Upper lobe of left lung (tissue), 4 donors: ENCODE data around the gene KPNA6.

Source experiments
- POLR2A ChIP-seq, 4 donors: fragments of 450-650 bp; IDR thresholded peaks; one replicate each; pipeline ENCODE4 v1.5.1; 2016 to 2017; ENCODE audit warnings: antibody characterized with exemption in 4 of 4, mild to moderate bottlenecking in 2 of 4
- POLR2AphosphoS5 ChIP-seq, 2 donors: sonication (generic); formaldehyde crosslinking; IDR thresholded peaks; one replicate each; pipeline ENCODE4 v1.5.1; 2017; ENCODE audit warnings: antibody characterized with exemption in 2 of 2
- TF ChIP-seq, protein P1 (sequence below), 6 experiments: fragments of 450-650 bp in 4 of 6; fragments of 200-600 bp in 2 of 6; sonication (generic) in 2 of 6; IDR thresholded peaks; one replicate each; pipeline ENCODE4 v1.5.1; 2016 to 2019; ENCODE audit warnings: antibody characterized with exemption in 6 of 6

DNA sequence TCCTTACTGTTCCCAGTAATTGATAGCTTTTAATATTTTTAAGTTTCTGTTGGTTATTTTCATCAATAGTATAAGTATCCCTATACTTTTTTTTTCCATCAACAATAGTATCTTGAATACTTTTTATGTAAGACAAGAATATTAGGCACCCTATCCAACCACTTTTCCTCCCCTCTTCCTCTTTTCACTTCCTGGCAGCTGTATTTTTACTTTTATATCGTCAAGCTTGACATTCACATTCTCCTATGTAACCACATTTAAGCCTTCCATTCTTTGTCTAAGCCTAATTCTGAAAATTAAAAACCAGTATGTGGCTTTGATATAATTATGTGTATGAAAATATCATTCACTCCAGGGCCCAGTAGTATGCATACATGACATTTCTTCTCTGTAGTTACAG, 25.8 kb upstream of the KPNA6 start:
- TF ChIP-seq, protein P1, sequence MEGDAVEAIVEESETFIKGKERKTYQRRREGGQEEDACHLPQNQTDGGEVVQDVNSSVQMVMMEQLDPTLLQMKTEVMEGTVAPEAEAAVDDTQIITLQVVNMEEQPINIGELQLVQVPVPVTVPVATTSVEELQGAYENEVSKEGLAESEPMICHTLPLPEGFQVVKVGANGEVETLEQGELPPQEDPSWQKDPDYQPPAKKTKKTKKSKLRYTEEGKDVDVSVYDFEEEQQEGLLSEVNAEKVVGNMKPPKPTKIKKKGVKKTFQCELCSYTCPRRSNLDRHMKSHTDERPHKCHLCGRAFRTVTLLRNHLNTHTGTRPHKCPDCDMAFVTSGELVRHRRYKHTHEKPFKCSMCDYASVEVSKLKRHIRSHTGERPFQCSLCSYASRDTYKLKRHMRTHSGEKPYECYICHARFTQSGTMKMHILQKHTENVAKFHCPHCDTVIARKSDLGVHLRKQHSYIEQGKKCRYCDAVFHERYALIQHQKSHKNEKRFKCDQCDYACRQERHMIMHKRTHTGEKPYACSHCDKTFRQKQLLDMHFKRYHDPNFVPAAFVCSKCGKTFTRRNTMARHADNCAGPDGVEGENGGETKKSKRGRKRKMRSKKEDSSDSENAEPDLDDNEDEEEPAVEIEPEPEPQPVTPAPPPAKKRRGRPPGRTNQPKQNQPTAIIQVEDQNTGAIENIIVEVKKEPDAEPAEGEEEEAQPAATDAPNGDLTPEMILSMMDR (IDR thresholded peaks at IDR 0.05) = no peak
- TF ChIP-seq POLR2A (IDR thresholded peaks at IDR 0.05) (no peak), POLR2AphosphoS5 (IDR thresholded peaks at IDR 0.05) (no peak)
